GM21619 (cell line): Measurements from ENCODE around the gene TNIP2.

ENCODE experiments used
- ATAC-seq: cut with Tn5 transposase; IDR thresholded peaks from one replicate; pipeline ENCODE4 v1.9.1; 2021; ENCODE audit not compliant: unreplicated experiment

TNIP2 gene

DNA sequence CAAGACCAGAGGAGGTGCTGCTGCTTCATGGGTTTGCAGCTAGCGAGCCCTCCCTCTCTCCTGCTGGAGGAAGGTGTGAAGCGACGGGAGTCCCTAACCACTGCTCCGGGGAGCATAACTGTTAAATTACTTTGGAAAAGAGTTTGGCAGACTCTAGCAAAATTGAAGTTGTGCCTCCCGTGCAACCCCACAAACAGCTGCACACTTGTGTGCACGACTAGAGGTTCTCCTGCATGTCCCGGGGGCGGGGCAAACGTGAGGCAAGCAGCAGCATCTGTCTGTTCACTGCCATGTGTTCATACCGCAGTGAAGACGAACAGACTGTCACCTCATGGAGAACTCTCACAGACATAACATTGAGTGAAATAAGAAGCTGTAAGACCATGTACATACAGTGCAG is 34.5 kb downstream of the TNIP2 start:
- ATAC-seq = no peak

DNA sequence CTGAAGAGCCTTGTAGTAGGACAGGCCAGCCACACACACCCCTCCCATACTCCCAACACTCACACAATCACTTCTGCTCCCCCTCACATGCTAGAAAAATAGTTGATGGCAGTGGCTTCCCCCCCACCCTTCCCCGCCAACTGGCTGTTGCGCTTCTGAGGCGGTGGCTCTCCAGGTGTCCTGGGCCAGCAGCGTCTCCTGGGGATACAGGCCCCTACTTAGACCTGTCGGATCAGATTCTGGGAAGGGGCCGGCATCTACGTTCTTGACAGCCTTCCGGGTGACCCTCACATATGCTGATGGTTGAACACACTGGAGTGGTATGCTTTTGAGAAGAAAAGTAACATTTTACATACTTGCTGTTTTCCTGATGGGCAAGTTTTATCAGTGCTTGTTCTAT is 39.9 kb downstream of the TNIP2 start:
- no peak for ATAC-seq

DNA sequence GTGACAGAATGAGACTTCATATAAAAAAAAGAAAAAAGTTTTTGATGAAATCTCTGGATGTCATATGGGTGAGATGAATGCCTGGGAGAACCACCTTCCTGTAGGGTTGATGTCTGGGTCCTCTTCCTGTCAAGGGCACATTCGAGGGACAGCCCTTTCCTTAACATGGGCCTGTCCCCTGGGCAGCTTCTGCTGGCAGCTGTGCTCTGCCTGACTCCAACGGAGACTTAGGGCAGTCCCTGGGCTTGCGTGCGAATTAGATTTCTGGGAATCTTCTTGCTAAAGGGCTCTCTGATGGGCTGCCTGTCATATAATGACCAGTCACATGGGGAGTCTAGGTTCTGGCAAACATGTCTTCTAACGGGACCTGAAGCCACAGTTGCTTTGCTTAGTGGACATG is 40.7 kb downstream of the TNIP2 start:
- no peak for ATAC-seq

DNA sequence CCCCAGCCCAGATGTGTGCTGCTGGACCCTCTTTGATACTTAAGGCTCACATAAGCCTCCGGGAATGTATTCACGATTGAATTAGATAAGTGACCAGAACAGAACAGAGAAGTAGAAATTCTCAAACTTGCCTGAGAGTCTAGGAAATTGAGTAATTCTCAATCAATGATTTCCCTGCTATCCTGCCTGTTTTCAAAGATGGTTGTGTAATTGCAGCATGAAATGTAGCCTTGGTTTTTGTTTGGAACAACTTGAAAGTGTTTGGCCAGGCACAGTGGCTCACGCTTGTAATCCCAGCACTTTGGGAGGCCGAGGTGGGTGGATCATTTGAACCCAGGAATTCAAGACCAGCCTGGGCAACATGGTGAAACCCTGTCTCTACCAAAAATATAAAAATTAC is 41.2 kb downstream of the TNIP2 start:
- ATAC-seq = no peak

DNA sequence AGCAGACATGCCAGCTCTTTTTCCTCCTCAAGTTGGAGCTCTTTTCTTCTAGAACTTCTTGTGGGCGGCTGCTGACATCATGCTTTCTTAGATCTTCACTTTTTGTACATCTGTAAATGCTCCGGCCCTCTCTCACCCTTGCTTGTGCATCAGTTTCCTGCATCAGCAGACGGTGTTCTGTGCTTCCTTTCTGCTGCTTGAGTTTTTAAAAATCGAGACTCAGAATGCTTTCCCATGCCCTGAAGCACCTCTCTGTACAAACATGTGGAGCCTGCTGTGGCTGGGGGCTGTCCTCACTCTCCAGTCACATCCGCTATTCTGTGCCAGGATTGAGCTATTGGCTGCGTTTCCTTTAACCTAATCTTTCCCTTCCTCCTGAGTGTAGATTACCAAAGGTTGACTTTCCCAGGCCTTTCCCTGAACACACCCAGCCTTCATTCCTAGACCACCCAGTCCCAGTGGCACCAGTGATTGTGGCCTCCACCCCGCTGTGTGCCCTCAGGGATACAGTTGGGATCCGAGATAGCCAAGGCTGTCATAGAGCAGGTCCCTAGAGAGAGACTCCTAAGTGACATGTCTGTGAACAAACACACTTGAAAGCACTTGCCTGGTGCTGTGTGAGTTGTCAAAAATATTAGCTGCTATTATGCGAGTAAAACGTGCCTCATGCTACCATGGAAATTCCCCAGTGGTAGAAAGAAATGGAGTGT is 41.9 kb downstream of the TNIP2 start:
- no peak for ATAC-seq

DNA sequence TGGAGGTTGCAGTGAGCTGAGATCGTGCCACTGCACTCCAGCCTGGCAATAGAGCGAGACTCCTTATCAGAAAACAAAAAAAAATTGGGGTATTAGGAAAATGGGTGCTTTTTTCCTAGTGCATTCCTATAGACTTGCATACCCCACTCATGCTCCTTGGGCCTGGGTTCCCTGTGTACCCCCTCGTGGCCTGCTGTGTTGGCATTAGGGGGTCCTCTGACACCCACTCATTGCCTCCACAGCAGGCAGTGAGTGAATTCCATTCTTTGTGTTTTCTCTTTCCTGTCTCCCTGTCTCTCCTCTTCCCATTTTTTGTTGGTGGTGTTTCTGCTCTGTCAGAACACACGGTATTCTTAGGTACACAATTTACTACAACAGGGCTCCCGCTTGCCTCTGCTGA is 42.8 kb downstream of the TNIP2 start:
- no peak for ATAC-seq

DNA sequence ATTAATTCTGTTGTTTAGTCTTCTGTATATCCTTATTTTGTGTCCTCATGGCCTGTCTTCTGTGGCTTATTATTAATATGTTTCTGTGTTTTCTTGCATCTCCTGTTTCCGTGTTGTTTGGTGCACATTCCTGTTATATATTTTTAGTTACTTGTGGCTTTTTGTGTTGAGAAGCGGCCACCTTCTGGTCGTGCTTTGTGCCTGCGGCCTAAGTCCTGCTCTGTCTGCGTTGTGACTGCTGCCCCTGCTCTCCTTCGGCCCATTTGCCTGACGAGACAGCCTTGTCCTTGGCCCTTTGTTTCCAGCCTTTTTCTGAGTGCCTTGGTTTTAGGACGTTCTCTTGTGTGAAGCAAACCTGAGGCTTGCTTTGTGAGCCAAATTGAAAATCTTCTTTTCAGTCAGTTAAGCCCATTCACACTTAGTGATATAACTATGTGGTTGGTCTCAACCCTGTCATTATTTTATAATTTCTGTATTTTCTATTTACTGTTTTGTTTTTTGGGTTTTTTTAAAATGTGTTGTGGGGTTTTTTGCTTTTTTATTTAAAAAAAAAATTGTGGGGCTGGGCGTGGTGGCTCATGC is 43.8 kb downstream of the TNIP2 start:
- ATAC-seq = no peak

DNA sequence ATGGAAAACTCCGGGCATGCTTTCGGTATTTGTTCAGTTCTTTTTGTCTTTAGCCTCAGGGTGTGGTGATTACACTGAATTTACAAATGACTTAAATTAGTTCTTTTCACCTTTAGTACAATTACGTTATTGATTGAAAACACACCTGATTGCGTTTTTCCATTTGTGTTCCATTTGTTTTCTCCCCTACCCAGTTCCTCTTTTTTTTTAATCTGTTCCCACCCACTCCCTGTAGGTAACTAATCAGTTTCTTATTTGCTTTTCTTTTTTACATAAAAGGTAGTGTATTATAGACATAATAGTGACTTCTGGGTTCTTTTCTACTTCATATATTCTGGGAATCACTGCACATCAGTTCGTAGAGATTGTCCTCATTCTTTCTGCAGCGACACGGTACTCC is 53.4 kb downstream of the TNIP2 start:
- no peak for ATAC-seq

DNA sequence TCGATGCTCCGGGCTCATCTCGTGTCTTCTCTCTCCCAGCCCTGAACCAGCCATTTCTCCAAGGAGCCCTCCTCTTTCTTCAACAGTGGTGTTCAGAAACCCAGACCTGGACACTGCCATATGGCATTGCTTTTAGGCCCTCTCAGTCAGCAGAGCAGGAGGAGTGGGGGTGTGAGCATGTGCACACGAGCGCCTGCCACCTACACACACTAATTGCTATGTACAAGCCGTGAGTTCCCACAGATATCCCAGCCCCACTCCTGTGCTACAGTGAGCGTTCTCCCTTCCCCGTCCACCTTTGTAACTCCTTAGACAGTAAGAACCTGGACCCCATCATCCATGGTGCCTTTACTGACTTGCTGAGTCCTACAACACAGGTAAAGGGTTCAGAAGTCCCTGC is 53.8 kb downstream of the TNIP2 start:
- ATAC-seq = no peak

DNA sequence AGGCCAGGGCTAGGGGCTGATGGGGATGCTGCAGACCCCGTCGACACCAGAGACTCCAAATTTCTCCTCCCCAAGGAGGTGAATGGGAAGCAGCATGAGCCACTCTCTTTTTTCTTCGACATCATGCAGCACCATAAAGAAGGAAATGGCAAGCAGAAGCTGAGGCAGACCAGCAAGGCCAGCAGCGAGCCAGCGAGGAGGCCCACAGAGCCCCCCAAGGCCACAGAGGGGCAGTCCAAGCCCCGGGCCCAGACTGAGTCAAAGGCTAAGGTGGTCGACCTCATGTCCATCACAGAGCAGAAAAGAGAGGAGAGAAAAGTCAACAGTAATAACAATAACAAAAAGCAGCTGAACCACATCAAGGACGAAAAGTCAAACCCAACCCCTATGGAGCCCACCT is 56.1 kb downstream of the TNIP2 start:
- ATAC-seq = no peak

DNA sequence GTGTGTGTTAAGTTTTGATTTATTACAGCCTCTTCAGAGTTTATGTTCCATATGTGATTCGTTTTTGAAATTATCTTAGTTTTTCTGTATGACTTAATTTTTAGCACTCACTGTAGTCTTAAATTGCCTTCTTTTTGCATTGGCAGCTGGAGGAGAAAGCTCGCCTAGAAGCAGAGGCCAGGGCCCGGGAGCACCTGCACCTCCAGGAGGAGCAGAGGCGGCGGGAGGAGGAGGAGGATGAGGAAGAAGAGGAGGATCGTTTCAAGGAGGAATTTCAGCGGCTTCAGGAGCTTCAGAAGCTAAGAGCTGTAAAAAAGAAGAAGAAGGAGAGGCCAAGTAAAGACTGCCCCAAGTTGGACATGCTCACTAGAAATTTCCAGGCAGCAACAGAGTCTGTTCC is 56.6 kb downstream of the TNIP2 start:
- no peak for ATAC-seq

DNA sequence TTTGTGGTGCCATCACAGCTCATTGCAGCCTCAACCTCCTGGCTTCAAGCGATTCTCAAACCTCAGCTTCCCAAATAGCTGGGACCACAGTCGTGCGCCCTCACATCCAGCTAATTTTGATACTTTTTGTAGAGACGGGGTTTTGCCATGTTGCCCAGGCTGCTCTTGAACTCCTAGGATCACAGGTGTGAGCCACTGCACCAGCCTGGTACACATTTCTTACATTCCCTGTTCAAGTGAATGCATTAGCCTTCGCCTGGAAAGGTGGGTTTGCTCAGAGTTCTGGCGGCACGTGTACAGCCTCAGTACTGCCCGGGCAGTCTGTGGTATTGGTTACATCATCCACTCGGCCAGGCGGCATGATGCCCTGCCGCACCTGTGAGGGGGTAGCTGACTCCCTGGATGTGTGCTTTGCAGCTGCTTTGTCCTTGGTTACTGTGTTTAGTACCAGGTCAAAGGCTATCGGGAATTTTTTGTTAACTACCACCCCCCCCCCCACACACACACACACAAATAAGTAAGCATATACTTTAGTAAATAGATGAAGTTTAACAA is 57.1 kb downstream of the TNIP2 start:
- no peak for ATAC-seq

DNA sequence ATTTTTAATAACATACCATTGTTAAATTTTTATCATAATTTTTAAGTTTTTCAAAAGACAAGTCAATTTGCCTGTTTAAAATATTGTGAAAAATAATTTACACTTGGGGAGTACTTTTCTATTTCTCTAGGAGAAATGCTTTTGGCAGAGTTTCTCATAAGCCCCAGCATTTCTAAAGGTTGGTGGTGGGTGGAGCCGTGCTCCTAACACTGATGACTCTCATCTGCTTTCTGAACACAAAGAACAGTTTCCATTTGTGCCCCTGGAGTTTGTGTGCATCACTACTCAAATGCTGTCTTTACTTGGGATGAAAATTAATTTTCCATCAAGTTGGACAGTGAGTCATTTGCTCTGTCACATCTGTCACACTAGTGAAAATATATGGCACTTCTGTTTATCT is 57.6 kb downstream of the TNIP2 start:
- ATAC-seq = no peak

DNA sequence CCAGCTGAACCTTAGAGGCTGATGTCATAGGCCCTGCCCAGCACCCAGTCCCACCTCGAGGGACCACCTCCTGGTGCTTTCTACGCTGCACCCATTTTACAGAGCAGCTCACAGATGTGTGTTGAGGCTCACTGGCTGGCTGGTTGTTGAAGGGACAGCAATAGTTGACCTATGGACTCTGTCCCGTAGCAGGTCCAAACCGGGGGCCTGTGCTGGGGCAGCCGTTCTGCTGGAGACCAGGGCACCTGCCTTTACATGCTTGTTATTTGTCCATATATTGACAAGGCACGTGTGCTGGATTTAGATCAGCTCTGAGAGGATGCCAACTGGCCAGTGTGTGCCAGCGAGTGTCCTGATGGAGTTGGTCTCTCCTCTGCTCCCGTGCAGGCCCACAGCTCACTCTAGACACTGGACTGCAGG is 58.1 kb downstream of the TNIP2 start:
- ATAC-seq = no peak

DNA sequence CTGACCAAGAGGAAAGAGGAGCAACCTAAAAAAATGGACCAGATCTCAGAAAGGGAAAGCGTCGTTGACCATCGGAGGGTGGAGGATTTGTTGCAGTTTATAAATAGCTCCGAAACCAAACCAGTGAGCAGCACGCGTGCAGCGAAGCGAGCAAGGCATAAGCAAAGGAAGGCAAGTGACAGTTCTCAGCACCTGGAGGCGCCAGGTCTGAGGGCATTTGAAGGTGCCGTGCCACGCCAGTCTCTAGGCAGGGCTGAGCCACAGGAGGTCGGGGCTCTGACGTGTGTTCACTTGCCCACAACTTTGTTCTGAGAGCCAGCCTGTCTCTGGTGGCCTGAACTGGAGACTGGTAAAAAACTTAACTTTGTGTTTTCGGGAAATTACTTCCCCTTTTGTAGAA is 59.7 kb downstream of the TNIP2 start:
- peak; percentile 87 for ATAC-seq

DNA sequence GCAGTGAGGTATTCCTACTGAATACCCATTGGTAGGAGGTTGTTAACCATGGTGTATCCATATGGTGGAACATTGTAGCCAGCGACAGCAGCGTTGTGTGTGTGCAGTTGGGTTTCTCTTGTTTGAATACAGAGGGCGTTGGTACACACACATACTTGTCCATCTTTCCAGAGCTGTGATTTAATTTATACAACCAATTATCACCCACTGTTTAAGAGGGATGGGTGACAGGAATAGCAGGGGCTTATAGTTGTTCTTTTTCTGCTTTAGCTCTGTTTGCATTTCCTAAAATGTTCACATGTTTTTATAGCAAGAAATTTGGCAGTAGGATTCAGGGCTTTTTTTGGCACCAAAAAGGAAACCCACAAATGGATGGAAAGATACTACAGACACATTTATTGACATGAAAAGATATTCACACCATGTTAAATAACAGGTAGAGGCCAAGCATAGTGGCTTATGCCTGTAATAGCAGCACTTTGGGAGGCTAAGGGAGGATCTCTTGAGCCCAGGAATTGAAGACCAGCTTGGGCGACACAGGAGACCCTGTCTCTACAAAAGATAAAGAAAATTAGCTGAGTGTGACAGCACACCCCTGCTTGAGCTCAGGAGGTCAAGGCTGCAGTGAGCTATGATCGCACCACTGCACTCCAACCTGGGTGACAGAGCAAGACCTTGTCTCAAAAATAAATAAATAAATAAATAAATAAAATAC is 60.6 kb downstream of the TNIP2 start:
- ATAC-seq = no peak

DNA sequence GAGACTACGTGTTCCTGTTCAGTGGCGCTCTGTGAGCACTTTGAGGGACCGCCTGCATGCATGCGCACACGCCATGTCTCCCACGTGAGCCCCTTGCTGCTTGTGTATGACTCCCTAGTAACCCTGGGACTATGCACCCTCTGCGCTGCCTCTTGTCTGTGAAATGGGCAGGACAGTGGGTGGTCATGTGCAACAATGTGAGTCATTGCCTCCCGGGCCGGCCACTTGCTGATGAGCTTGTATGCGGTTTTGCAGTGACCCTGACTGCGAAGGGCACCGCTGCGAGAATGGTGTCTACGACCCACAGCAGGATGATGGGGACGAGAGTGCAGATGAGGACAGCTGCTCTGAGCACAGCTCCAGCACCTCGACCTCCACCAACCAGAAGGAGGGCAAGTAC is 61.4 kb downstream of the TNIP2 start:
- no peak for ATAC-seq

DNA sequence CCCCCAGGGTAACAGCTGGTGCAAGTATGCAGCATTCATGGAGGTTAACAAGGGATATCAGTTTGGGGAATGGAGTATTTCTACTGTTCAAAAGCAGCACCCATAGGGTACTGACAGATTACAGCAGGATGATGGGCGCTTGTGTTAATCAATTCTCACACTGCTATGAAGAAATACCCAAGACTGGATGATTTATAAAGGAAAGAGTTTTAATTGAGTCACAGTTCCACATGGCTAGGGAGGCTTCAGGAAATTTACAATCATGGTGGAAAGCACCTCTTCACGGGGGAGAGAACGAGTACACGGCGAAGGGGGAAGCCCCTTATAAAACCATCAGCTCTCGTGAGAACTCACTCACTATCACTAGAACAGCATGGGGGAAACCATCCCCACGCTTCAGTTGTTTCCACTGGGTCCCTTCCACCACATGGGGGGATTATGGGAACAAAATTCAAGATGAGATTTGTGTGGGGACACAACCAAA is 64.1 kb downstream of the TNIP2 start:
- no peak for ATAC-seq
